GM21447 (cell line): ENCODE results near the gene BIRC3.
A peak's percentile ranks its signal among the peaks of the same experiment; 100 is the strongest.

Experiments
- ATAC-seq: cut with Tn5 transposase; IDR thresholded peaks from one replicate; pipeline ENCODE4 v1.9.1; 2021; ENCODE audit not compliant: unreplicated experiment

BIRC3 gene

GRCh38 chr11:102317099-102317767, at the start of gene BIRC3:
Gene BIRC3 (plus strand): TSS chr11:102317484. CDS start chr11:102324510, 7,026 bp downstream.
- peak; percentile 74 for ATAC-seq

- no peak for ATAC-seq
These were observed 49.7 kb upstream of the BIRC3 start for GRCh38 chr11:102267609-102268008.

- peak; percentile 92 for ATAC-seq
These were observed 49.0 kb upstream of the BIRC3 start for GRCh38 chr11:102268083-102268984.

GRCh38 chr11:102268985-102269470, 48.3 kb upstream of the BIRC3 start:
- peak; percentile 7 for ATAC-seq

GRCh38 chr11:102269927-102270326, 47.4 kb upstream of the BIRC3 start:
- no peak for ATAC-seq

- ATAC-seq: no peak
These were observed 45.0 kb upstream of the BIRC3 start for GRCh38 chr11:102272047-102272824.

GRCh38 chr11:102274628-102275027, 42.7 kb upstream of the BIRC3 start:
- ATAC-seq: no peak

GRCh38 chr11:102276362-102276761, 40.9 kb upstream of the BIRC3 start:
- no peak for ATAC-seq

GRCh38 chr11:102276783-102277182, 40.5 kb upstream of the BIRC3 start:
- no peak for ATAC-seq

- ATAC-seq: peak; percentile 96
These were observed 37.6 kb upstream of the BIRC3 start for GRCh38 chr11:102279641-102280170.

GRCh38 chr11:102280245-102280833, 36.9 kb upstream of the BIRC3 start:
- peak; percentile 6 for ATAC-seq

GRCh38 chr11:102283116-102283485, 34.2 kb upstream of the BIRC3 start:
- no peak for ATAC-seq

GRCh38 chr11:102284008-102284407, 33.3 kb upstream of the BIRC3 start:
- no peak for ATAC-seq

GRCh38 chr11:102286292-102286691, 31.0 kb upstream of the BIRC3 start:
- no peak for ATAC-seq

- ATAC-seq: peak; percentile 88
These were observed 29.1 kb upstream of the BIRC3 start for GRCh38 chr11:102287964-102288724.

- no peak for ATAC-seq
These were observed 28.6 kb upstream of the BIRC3 start for GRCh38 chr11:102288725-102289083.

- no peak for ATAC-seq
These were observed 27.7 kb upstream of the BIRC3 start for GRCh38 chr11:102289592-102289991.

GRCh38 chr11:102291831-102292230, 25.5 kb upstream of the BIRC3 start:
- ATAC-seq: no peak

- no peak for ATAC-seq
These were observed 24.4 kb upstream of the BIRC3 start for GRCh38 chr11:102292933-102293332.
